Measurements from ENCODE around the gene RAB3GAP2. TPM values are rescaled to one million over a fixed set of nuclear protein-coding genes. Genes with fewer than 3 reads are reported as not detected.
A peak's percentile ranks its signal among the peaks of the same experiment; 100 is the strongest.
"Not testable (repeated sequence)": the region's sequence is repeated elsewhere in the genome, so short reads cannot be mapped to it uniquely, and the experiment has no call there.

RAB3GAP2 gene
- total RNA-seq, 1 donor from 2014 or later, result 33.0 TPM

DNA sequence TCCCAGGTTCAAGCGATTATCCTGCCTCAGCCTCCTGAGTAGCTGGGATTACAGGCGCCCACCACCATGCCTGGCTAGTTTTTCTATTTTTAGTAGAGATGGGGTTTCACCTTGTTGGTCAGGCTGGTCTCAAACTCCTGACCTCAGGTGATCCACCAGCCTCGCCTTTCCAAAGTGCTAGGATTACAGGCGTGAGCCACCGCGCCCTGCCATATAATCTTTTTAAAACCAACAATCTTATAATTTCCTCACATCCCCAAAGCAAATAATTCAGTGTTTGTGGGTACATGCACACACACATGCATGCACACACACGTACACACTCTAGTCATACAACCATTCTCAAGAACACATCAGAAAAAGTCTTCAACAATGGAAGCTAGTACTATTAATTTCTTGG lies 113.7 kb downstream of the RAB3GAP2 start:
- not testable (repeated sequence) for FAIRE-seq; DNase-seq (ENCODE audit: low spot score in 2 of 2)

- DNase-seq (ENCODE audit: low spot score in 2 of 2) (no peak), FAIRE-seq (no peak)
Measured at GRCh38 chr1:220157738-220158137, 114.5 kb downstream of the RAB3GAP2 start.

GRCh38 chr1:220156620-220157146 lies 115.6 kb downstream of the RAB3GAP2 start:
- no peak for DNase-seq (ENCODE audit: low spot score in 2 of 2)
- no peak for FAIRE-seq

- no peak for FAIRE-seq
Measured at GRCh38 chr1:220153147-220153546, 119.1 kb downstream of the RAB3GAP2 start.

GRCh38 chr1:220151454-220151853 lies 120.8 kb downstream of the RAB3GAP2 start:
- DNase-seq (ENCODE audit: low spot score in 2 of 2), result peak in 1 of 2 donors; percentile 16
- no peak for FAIRE-seq

More at GRCh38 chr1:220153147-220153546, 119.1 kb downstream of the RAB3GAP2 start:
- no peak for DNase-seq (ENCODE audit: low spot score in 2 of 2)

- DNase-seq (ENCODE audit: low spot score in 2 of 2) (no peak), FAIRE-seq (no peak)
Measured at GRCh38 chr1:220149742-220150141, 122.5 kb downstream of the RAB3GAP2 start.

DNA sequence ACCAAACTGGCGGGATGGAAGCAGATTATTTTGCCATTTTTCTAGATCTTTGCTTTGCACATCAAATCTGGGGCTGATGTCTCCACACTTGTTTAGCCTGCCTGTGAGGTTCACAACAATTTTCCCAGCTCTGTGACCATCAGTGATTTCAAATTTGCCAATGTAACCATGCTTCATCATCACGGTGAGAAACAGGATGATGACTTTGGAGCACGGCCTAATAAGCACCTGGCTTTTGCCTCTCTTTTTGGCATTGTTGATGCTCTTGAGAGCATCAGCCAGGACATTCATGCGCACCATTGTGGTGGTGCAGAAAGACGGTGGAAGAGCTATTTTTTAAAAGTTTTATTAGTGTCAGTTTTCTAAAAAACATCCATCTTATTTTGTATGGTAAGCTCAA lies 128.2 kb downstream of the RAB3GAP2 start:
- DNase-seq (ENCODE audit: low spot score in 2 of 2), result no peak
- no peak for FAIRE-seq

- FAIRE-seq, result no peak
- no peak for DNase-seq (ENCODE audit: low spot score in 2 of 2)
Measured at GRCh38 chr1:220139966-220140365, 132.3 kb downstream of the RAB3GAP2 start.

DNA sequence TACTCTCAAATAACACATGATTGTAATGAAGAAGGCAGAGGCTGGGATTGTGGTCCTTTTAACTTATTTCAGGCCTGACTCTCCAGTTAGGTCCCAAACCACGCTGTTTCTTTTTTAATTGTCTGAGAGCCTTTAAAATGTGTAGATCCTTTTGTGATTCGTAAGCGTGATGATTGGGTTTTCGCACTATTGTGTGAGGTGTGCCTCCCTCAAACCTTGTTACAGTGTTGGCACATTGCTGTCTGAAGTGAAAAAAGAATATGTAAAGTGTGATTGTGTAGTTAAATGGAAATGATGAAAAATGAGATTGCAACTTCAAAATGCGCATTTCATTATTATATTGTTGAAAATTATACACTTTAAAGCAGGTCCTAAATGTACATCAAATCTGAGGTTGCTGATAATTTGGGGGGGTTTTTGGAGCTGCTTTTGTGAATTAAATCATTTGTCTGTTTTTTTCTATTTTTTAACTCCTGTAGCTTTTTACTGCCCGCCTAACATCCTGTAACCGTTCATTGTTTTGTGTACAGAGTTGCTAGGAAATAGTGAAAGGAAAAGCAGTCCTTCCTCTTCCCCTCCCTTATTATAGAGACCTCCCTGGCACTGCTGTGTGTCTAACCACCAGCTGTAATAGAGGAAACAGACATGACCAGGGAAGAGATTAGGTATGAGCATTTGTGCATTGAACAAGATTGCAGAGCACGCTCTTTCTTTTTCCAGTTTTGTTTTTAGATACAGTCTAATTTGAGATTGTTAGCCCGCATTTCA lies 135.1 kb downstream of the RAB3GAP2 start:
- FAIRE-seq (no peak), DNase-seq (ENCODE audit: low spot score in 2 of 2) (no peak)

GRCh38 chr1:220135755-220136154 lies 136.5 kb downstream of the RAB3GAP2 start:
- DNase-seq (ENCODE audit: low spot score in 2 of 2), result no peak
- peak; percentile 75 for FAIRE-seq

GRCh38 chr1:220129479-220130210 lies 142.6 kb downstream of the RAB3GAP2 start:
- DNase-seq (ENCODE audit: low spot score in 2 of 2) (no peak), FAIRE-seq (no peak)

GRCh38 chr1:220127076-220127475 lies 145.2 kb downstream of the RAB3GAP2 start:
- DNase-seq (ENCODE audit: low spot score in 2 of 2) (no peak), FAIRE-seq (no peak)

- no peak for DNase-seq (ENCODE audit: low spot score in 2 of 2)
- FAIRE-seq, result no peak
Measured at GRCh38 chr1:220124542-220124941, 147.7 kb downstream of the RAB3GAP2 start.

DNA sequence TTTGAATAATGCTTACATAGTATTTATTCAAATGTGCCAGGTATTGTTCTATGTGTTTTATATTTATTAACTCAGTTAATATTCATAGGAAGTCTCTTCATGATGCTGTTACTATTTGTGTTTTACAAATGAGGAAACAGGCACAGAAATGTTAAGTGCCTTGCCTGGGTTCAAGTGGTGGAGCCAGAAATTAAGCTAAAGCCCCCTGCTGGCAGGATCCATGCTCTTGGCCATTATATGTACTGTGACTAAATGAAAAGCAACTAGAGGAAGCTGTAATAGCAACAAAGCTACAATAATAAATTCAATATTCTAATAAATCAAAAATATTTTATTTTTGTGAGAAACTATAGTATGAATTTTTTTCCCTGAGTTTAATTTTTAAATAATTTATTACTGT lies 148.4 kb downstream of the RAB3GAP2 start:
- DNase-seq (ENCODE audit: low spot score in 2 of 2), result no peak
- no peak for FAIRE-seq

DNA sequence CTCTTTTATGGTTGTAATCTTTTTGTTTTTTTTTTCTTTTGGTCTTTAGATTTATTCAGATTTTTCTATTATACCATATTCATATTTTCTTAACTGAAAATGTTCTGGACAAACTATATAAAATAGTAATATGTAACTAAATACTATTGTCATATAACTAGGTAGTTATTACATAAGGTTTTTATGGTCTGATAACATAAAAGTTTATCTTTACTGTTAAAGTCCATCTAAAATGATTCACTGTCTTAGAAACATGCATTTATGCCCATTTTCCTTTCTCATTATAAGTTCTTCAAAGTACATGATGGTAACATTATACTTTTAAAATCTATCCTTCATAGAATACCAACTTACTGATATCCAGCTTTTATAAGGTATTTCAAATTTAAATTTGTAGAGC lies 149.2 kb downstream of the RAB3GAP2 start:
- FAIRE-seq (peak; percentile 66), DNase-seq (ENCODE audit: low spot score in 2 of 2) (no peak)

DNA sequence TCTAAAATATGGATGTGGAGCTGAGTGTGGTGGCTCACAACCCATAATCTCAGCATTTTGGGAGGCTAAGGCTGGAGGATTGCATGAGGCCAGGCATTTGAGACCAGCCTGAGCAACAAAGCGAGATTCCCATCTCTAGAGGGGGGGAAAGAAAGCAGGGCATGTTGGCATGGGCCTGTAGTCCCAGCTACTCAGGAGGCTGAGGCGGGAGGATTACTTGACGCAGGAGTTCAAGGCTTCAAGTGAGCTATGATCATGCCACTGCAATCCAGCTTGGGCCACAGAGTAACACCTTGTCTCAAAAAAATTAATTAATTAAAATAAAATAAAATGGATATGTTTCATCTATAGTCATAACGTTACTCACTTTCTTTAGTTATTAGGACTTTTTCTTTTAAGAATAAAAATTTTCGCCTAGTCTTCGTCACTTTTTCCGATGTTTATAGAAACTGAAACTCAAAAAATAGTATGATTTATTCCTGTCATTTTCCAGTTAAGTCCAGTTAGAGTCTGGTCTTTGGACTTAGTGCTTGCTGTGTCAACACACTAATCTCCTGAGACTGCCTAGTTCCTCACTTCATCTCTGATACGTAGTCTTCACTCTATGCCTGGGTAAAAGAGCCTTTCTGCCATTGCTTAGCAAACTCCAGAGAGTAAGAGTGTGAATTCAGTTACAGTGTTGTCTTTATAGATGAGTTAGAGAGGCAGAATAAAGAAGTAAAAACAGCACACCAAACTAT lies 150.3 kb downstream of the RAB3GAP2 start:
- no peak for DNase-seq (ENCODE audit: low spot score in 2 of 2)
- no peak for FAIRE-seq

DNA sequence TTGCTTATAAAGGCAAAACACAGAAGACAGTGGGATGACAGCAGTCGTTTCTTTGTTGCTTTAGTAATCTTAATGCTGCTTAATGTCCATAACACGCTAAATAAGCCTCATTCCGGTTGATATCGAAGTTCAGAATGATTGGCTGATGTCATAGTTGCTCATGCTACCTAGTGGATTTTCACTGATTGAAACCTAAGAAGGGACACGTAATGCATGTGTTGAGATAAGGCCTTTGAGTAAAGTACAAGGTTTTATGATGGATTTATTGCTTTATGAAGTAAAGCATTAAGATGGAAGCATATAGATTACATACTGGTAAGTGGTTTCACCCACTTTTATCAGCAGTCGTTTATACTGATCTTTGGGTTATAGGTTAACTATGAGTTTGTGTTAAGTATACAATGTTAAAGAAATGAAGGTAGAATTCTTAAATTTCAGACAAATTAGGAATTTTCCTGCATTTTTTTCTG lies 153.2 kb downstream of the RAB3GAP2 start:
- no peak for FAIRE-seq
- DNase-seq (ENCODE audit: low spot score in 2 of 2), result no peak

DNA sequence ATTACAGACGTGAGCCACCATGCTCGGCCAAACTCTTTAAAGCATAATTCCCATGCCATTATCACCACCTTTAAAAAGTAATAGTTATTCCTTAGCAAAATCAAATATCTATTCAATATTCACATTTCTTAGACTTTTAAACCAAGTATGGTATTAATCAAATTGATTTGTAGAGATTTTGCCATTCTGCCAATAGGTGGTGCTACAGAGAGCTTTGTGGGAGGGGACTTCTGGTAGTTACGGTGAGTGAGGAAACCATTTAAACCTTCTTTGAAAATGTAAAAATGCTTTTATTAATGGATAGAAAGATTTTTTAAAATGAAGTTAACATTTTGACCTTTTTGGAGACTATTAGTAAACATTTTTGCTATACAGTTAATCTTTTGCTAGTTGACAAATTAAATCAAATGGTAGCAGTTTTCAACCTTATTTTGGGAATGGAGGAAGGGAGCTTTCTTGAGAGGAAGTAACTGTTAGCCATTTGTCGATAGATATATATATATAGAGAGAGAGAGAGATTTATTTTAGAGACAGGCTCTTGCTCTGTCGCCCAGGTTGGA lies 159.0 kb downstream of the RAB3GAP2 start:
- no peak for FAIRE-seq
- DNase-seq (ENCODE audit: low spot score in 2 of 2), result no peak

DNA sequence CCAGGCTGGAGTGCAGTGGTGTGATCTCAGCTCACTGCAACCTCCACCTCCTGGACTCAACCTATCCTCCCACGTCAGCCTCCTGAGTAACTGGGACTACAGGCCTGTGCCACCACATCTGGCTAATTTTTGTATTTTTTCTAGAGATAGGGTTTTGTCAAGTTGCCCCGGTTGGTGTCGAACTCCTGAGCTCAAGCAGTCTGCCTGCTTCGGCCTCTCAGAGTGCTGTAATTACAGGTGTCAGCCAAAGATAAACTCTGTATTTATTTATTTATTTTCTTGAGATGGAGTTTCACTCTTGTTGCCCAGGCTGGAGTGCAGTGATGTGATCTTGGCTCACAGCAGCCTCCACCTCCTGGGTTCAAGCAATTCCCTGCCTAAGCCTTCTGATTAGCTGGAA lies 159.7 kb downstream of the RAB3GAP2 start:
- not testable (repeated sequence) for FAIRE-seq; DNase-seq (ENCODE audit: low spot score in 2 of 2)

DNA sequence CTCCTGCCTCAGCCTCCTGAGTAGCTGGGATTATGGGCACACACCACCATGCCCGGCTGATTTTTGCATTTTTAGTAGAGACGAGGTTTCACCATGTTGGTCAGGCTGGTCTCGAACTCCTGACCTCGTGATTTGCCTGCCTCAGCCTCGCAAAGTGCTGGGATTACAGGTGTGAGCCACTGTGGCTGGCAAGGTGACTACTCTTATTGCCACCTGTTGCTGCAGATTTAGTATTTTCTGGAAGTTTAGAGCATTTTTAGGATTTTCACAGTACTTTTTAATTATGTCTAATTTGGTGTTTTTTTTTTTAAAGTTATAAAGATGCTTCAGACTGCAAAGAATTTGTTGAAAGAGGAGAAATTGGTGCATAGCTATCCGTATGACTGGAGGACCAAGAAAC lies 161.8 kb downstream of the RAB3GAP2 start:
- not testable (repeated sequence) for DNase-seq (ENCODE audit: low spot score in 2 of 2); FAIRE-seq
